HAP-1 (cell line): Measurements from ENCODE around the gene GREM2.
A peak's percentile ranks its signal among the peaks of the same experiment; 100 is the strongest.

Source experiments
- DNase-seq, 2 experiments: peaks; one replicate each; pipeline ENCODE4 v3.0.0-alpha.2; 2016 to 2020; ENCODE audit warnings: low spot score in 2 of 2
- H3K27me3 ChIP-seq: fragments of 250-450 bp; sonication (Bioruptor Pico); 2 replicates; pipeline ENCODE4 v1.5.1; 2020; ENCODE audit warnings: low read depth, mild to moderate bottlenecking, moderate library complexity
- H3K36me3 ChIP-seq: fragments of 250-450 bp; sonication (Bioruptor Pico); replicated peaks from 2 replicates; pipeline ENCODE4 v1.5.1; 2020; ENCODE audit warnings: mild to moderate bottlenecking
- H3K4me1 ChIP-seq: fragments of 250-450 bp; sonication (Bioruptor Pico); 2 replicates; pipeline ENCODE4 v1.5.1; 2020; ENCODE audit warnings: mild to moderate bottlenecking
- H3K4me3 ChIP-seq: fragments of 250-450 bp; sonication (Bioruptor Pico); 2 replicates; pipeline ENCODE4 v1.5.1; 2020; ENCODE audit warnings: mild to moderate bottlenecking, moderate library complexity
- H3K9me3 ChIP-seq: fragments of 250-450 bp; sonication (Bioruptor Pico); 2 replicates; pipeline ENCODE4 v1.5.1; 2020; ENCODE audit warnings: mild to moderate bottlenecking, moderate library complexity
- in situ Hi-C: fragments of 300-500 bp; cut with MboI; formaldehyde crosslinking; loops from 3 replicates; pipeline ENCODE4 v1.14.3; 2020; ENCODE audit warnings: low sequenced_read_pairs, inconsistent platforms, mixed read lengths

Gene GREM2

DNA sequence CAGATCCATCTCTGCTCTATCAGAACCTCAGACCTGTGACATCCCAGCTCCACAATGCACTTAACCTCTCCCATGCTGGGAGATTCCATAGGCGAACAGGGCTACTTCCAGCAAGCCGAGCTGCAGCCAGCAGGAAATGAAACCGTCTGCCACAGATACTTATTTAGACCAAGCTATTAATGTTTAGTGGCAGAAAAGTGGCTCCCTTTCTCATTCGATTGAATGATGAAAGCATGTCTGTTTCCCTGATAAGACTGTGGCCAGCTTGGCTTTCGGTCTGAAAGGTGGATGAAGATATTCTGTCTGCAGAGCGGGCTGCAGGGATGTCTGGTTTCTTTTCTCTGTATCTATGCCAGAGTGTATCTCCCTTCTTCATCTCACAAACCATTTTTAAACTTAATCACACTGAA lies 146.4 kb downstream of the GREM2 start:
- no peaks in the 10 kb centered on the region; the same call in 1 of the 2 replicates for H3K4me1 ChIP-seq
- no peaks in the 10 kb centered on the region for H3K9me3 ChIP-seq
- no peak for DNase-seq
- in situ Hi-C loops, result no loop called here
- no peak overlapping the region for H3K4me3 ChIP-seq
- H3K36me3 ChIP-seq, result no peaks in the 10 kb centered on the region
- no peaks in the 10 kb centered on the region for H3K27me3 ChIP-seq

GRCh38 chr1:240464099-240464498 lies 147.9 kb downstream of the GREM2 start:
- no peaks in the 10 kb centered on the region for H3K4me1 ChIP-seq
- DNase-seq, result no peak

DNA sequence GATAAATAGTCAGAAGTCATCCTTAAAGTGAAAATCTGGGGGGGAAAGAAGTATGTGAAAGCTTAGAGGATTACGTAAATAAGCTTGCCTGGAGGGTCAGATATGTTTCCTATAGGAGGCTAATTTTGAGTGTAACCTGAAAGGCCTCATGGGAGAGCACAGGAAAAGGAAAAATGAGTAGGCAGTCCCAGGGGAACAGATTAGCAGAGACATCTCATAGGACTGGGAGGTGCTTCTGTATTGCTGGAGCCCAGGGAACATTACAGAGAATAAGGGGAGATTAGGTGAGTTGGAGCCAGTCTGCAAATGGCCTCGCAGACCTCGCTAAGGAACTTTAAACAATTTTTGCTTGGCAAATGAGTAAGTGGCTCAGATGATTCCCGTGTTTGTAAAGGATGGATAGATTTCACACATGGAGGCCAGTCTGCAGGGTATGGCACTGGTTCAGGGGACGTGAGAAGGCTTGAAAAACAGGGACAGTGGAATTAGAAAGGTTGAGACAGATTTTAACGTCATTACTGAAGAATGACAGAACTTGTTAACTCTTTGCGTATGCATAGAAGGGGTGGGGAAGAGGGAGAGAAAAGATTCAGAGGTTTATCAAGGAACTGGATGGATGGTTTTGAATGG lies 149.1 kb downstream of the GREM2 start:
- Histone ChIP-seq H3K9me3 (no peaks in the 10 kb centered on the region), H3K4me1 (no peaks in the 10 kb centered on the region), H3K27me3 (no peaks in the 10 kb centered on the region), H3K4me3 (no peak overlapping the region), H3K36me3 (no peaks in the 10 kb centered on the region)
- DNase-seq, result peak; percentile 38 to 51
- in situ Hi-C loops, result no loop called here

More at GRCh38 chr1:240464099-240464498, 147.9 kb downstream of the GREM2 start:
- in situ Hi-C loops, result no loop called here
- no peak overlapping the region for H3K4me3 ChIP-seq
- no peaks in the 10 kb centered on the region for H3K27me3 ChIP-seq
- H3K36me3 ChIP-seq, result no peaks in the 10 kb centered on the region
- H3K9me3 ChIP-seq, result no peaks in the 10 kb centered on the region

- DNase-seq, result no peak
- no peaks in the 10 kb centered on the region for H3K36me3 ChIP-seq
- no peaks in the 10 kb centered on the region for H3K9me3 ChIP-seq
- in situ Hi-C loops, result no loop called here
- no peaks in the 10 kb centered on the region for H3K4me1 ChIP-seq
- no peak overlapping the region for H3K4me3 ChIP-seq
- H3K27me3 ChIP-seq, result no peaks in the 10 kb centered on the region
Observed at GRCh38 chr1:240462277-240462676, 149.7 kb downstream of the GREM2 start.

DNA sequence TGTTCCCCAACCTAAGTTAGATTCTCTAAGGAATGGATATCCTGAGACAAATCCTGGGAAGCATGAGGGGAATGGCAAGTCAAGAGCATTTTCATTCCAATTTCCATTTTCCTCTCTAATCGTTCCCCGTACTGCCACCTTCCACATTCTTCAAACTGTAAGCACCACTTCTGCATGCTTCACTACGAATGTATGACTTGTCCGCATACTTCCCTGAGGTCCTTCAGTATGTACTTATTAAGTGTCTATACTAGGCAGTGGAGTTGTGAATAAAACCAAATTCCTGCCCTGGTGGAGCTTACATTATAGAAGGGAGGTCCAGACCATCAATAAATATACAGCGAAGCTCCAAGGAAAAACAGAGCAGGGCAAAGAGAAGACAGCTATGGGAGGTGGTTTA lies 154.8 kb downstream of the GREM2 start:
- Histone ChIP-seq H3K9me3 (no peaks in the 10 kb centered on the region), H3K4me3 (no peak overlapping the region), H3K36me3 (no peaks in the 10 kb centered on the region), H3K27me3 (no peaks in the 10 kb centered on the region), H3K4me1 (no peaks in the 10 kb centered on the region)
- in situ Hi-C loops, result no loop called here
- no peak for DNase-seq

GRCh38 chr1:240455228-240455821 lies 156.6 kb downstream of the GREM2 start:
- in situ Hi-C loops, result no loop called here
- no peaks in the 10 kb centered on the region for H3K4me1 ChIP-seq
- H3K9me3 ChIP-seq, result no peaks in the 10 kb centered on the region
- H3K36me3 ChIP-seq, result no peaks in the 10 kb centered on the region
- peak; percentile 11 to 26 for DNase-seq
- H3K27me3 ChIP-seq, result no peaks in the 10 kb centered on the region
- no peak overlapping the region for H3K4me3 ChIP-seq

- Histone ChIP-seq H3K4me3 (no peak overlapping the region), H3K9me3 (no peaks in the 10 kb centered on the region), H3K36me3 (no peaks in the 10 kb centered on the region), H3K27me3 (no peaks in the 10 kb centered on the region), H3K4me1 (no peaks in the 10 kb centered on the region)
- in situ Hi-C loops, result no loop called here
- no peak for DNase-seq
Observed at GRCh38 chr1:240445369-240445768, 166.6 kb downstream of the GREM2 start.

GRCh38 chr1:240441669-240442068 lies 170.3 kb downstream of the GREM2 start:
- H3K9me3 ChIP-seq, result no peaks in the 10 kb centered on the region
- no peaks in the 10 kb centered on the region for H3K4me1 ChIP-seq
- H3K36me3 ChIP-seq, result no peaks in the 10 kb centered on the region
- H3K4me3 ChIP-seq, result no peak overlapping the region
- H3K27me3 ChIP-seq, result no peaks in the 10 kb centered on the region
- no peak for DNase-seq
- in situ Hi-C loops, result no loop called here
